NCI-H2196 treated with DMSO at 0.1 percent for 48 hours (cell line): Measurements from ENCODE around the gene RGS19.
A peak's percentile ranks its signal among the peaks of the same experiment; 100 is the strongest.

ENCODE experiments used
- DNase-seq: peaks from one replicate; lab custom pipeline; 2025; ENCODE audit not compliant: unreplicated experiment; lab: John Stamatoyannopoulos, UW

RGS19 gene

DNA sequence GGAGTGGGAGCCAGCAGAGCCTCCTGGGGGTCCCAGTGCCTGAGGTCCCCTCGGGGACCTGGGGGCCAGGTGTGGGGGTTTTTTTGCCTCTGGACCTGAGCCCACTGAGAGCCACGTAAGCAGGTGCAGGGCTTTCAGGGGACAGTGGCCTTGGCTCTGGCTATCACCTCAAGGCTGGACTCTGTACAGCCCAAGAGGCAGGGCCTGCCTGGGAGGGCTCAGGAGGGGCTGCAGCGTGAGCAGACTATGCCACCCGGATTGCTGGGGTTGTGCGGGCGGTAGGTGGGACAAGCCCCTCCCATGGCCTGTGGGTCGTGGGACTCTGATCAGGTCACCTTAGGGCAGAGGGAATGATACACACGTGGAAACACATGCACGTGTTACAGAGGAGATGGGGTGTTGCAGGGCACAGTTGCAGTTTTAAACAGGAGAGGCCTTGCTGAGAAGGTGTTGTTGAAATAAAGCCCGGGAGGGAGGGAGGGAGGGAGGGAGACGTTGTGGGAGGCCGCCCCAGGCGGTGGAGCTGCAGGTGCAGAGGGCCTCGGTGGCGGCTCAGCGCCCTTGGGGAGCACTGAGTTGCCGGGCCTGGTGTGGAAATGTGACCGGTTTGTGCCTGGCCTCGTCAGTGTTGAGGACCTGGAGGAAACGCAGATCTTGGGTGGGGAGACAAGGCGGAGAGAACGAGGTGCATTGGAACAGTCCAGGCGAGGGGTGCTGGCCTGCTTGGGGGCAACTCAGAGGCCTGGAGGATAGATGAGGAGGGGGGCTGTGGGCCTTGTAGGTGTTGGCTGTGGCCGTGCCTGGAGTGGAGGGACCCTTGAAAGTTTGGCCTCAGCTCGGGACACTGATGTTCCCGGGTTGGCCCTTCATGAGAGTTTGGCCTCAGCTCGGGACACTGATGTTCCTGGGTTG lies 14.0 kb downstream of the RGS19 start:
- no peak for DNase-seq

DNA sequence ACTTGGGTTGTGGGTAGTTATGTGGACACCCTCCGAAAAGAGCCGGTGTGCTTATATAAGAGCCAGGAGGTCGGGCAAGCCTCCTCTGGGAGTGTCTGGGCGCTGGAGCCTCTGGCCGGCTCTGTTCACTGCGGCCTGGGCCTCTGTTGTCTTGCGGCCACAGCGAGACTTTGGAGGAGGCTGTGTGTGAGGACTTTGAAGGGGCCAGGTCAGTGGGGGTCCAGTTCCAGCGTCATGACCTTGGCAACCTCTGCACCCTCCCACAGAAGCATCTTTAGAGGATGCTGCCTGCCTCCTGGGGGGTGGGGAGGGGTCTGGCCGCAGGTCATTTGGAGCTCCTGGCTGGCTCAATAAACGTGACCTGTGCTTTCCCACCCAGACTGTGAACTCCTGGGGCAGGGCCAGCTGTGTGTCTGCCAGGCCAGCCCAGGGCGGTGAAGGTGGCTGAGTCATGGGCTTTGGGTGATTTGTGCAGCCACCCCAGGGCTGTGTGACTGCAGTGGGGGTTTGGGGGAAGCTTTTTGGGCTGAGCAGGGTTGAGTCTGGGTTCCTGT lies 15.1 kb downstream of the RGS19 start:
- no peak for DNase-seq

DNA sequence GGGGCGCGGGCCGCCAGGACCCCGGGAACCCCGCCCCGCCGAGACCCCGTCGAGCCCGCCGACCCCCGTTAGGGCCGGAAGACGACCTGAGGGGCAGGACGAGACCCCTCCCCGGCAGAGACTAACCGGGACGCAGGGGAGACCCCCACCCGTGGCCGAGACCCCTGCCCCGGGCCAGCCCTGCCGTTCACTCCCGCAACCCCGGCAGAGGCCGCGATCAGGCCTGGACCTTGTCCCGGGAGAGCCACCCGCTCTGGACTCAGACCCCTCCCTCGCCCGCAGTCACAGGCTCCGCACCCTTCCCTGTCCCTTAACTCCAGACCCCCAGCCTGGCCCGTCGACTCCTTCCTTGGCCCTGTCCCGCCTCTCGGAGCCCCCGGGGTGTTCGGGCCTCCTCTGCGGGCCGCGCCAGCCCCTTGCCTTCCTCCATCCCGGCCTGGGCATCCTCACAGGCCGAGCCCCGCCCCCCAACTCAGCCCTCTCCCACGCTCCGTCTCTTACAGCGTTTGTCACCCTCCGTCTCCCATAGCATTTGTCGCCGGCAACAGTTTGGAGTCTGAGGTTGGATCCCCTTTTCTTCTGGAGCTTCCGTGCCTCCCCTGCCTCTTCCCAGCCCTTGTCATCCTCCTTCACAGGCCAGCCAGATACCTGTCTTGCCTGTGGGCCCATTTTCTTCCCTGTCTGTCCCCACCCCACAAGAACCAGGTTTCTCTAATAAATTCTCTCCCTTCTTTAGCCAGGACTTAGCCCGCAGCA lies 15.8 kb downstream of the RGS19 start:
- DNase-seq = no peak

DNA sequence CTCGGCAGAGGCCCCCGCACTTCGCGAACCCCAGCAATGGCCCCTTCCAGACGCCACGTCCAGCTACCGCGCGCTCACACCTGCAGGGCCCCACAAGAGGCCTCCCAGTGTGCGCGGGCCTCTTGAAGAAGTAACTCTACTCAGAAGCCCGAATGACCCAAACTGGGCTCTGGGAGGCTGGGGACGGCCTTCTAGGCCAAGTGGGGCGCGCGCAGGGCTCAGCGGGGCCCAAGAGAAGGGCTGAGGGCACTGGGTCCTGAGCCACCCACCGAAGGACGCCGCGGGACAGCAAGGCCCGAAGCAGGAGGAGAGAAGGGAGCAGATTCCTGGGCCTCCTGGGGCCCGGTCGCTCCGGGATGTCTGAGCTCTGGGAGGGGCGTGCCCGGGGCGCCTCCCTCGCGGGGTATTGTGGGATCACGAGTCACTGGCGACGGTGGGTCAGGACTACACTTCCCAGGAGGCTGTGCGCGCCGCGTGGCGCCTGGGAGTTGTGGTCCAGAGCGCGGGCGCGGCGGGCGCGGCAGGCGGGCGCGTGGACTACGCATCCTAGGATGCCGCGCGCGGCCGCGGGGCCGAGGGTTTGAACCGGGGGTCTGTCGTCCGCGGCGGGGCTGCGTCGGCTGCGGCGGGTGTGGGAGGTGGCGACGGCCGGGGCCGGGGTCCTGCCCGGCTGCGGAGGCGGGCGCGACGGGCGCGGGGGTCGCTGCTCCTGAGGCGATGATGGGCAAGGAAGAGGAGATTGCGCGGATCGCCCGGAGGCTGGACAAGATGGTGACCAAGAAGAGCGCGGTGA lies 16.5 kb downstream of the RGS19 start, which contains the start of gene TCEA2:
TCEA2 (plus strand) TSS at position 603 of the 793 bp plus-strand sequence; CDS start at position 718, 115 bp downstream.
- DNase-seq = peak; percentile 91

DNA sequence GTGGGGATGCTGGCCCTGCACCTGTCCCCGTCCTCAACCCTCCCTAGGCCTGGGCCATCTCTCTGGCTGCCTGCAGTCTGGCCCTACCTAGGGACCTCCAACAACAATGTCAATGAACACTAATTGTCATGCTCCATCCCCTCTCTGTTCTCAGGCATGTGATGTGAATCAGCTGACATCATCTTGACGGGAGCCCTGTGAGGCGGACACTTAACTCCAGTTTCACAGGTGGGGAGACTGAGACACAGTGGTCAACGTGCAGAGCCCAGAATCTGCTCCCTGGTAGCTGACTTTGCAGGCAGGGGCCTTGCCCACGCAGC lies 17.1 kb downstream of the RGS19 start:
- no peak for DNase-seq

DNA sequence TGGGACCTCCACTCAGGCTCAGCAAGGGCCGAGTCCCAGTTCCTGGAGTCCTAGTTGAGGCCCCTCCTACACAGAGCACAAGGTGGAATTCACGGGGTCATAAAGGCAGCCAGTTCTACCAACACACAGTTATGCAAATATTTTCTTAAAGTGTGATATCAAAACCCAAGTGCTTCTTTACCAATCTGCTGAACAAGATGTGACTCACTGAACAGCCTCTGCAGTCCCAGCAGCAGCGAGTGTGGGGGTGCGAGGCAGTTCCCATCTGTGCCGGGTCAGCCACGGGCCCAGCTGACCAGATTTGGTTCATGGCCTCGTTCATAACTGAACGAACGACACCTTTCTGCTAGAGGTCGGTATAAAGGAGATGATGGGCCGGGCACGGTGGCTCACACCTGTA lies 20.8 kb downstream of the RGS19 start:
- DNase-seq = no peak

DNA sequence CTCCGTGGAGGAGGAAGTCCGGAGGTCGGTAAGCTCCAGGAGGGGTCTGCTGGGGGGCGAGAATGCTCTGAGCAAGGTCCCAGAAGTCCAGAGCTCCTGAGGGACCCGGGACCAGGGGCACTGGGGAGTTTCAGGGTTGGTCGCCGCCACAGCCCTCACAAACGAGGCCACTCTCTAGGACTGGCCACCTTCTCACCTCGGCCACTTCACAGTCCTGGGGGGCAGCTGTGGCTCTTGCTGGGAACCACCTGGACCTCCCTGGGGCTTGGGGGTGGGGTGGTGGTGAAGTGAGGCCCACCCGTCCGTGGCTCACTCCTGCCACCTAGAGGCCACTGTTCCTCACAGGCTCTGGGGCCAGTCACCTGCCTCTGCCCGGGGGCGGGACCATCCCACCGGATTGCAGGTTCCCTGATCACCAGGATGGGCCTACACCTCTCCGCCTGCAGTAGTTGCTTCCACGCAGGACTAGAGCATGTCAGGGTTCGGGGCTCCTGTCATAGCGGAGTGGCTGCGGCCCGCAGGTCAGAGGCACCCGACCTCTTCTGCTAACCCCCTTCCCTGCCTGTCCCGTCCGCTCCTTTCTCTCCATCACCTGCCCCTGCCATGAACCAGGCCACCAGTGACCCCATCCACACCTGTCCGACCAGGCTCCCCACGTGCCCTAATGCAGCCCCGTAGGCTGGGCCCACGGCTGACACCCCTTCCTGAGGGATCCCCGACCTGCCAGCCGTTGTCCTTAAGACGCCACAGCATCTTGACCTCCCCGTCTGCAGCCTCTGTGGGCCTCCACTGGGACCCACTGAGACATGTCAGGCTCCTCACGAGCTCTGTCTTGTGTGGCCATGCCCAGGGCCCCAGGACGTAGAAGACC lies 21.5 kb downstream of the RGS19 start:
- DNase-seq = peak; percentile 34

DNA sequence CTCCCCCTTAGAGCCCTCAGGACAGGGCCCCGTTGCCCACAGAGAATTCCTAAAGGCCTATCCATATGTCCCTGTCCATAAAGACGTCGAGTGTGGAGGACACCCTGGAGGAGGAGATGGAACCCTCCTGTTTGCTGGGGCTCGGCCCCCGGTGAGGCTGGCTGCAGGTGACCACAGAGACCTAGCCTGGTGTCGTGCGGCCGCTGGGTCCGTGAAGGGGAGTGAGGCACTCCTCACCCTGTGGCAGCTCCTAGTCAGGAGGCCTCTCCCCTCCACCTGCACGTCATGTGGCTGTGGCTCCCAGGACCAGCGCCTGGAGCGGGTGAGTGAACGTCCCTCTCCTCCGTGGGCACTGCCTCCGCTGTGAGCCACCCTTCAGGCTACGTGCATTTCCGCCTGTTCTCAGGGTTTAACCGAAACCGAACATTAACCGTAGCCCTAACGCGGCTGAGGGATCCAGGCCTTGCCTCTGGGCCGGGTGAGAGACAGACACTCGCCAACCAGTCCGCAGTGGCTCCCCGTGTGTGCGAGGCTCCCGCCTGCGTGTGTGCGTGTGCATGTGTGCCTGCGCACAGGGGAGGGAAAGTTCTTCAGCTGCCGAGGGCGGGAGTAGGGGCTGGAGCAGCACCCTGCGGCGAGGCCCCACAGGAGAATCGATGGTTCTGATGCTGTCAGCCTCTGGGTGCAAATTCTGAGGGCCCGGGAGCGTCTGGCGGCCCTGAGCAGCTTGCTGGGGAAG lies 22.3 kb downstream of the RGS19 start:
- DNase-seq = no peak

DNA sequence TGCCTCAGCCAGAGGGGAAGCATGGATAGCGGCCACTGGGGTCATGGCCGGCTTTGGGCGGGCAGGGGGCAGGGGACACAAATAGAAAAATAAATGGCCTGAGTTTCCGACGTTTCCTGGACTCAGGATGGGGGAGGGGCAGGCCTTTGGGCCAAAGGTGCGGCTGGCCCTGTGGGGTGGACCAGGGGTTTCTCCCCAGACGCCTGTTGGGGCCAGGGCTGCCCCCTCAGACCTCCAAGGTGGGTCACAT lies 22.8 kb downstream of the RGS19 start:
- no peak for DNase-seq

DNA sequence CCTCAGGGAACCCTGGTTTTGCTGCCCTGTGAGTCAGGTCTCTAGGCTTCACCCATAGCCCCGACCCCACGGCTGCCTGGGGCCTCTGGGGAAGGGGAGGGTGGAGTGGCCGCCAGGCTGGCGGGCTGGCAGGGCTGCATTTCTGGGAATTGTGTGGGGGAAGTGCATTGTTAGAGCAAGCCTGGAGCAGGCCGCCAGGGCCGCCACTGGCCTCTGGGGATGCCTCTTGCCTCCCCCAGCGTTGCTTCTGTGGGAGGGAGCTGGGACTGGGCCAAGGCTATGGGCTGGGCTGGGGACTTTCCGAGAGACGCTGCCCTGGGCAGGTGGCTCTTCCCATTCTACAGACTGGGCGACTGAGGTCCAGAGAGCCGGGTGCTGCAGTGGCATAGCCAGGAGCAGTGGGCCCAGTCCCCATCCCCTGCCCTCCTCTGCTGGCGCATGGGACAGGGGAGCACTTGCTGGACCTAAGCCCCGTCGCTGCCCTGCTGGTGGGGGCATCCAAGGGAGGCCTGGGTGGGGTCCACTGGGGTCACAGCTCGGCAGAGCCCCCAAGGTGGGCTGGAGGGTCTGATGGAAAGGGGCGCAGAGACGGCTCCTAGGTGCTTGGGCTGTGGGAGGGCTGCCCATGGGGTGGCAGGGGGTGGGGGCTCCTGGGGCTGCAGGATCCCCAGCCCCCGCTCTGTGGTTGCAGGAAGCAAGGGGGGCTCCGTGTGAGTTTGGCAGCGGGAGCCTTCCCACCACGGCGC lies 23.3 kb downstream of the RGS19 start:
- DNase-seq = no peak

DNA sequence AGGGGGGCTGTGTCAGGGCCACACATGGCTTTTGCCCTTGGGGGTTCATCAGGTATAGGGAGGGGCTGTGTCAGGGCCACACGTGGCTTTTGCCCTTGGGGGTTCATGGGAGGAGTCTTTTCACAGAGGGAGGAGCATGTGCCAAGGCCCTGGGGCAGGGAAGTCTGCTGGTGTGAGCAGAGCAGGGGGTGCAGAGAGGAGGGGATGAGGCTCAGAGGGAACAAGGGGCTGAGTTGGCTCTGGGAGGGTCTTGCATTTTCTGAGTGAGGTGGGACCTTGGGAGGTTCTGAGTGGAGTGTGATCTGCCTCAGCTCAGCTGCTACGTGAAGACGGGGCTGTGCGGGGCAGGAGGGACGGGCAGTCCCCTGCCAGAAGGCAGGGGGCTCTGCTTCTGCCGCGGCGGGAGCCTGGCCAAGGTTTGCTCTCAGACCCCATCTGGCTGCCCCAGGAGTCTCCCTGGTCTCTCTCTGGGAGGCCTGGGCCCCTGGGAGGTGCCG lies 23.9 kb downstream of the RGS19 start:
- DNase-seq = no peak

DNA sequence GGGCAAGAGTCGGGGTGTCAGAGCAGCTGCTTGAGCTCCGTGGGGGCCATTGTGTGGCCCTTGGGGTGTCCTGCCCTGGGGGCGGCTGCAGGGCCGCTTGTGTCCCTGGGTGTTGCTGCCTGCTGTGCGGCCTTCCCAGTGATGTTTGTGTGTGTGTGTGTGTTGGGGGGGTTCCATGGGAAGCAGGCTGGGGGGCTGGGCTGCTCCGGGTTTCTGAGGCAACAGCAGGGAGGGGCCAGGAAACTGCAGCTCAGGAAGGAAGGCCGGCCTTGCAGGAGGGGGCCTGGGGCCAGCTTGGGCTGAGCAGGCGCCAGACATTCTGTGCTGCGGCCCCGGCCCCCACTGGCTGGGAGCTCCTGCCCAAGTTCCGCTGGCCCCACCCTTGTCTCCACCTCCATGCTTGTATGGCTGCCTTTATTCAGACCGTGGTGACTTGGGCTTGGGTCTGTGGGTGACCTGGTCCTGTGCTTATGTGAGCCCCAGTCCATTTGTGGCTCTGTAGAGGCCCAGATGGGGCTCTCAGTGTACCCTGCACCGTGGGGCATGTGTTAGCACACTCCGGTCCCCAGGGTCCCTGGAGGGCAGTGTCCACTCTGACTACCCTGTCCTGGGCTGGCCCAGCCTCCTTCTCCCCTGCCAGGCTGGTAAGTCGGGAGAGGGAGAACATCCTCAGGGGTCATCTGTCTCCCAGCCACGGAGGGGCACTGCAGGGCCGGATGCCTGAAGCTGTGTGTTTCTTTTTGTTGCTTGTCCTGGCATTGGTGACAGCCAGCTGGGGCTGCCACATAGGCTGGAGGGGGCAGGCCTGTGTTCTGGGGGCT lies 25.3 kb downstream of the RGS19 start:
- no peak for DNase-seq

DNA sequence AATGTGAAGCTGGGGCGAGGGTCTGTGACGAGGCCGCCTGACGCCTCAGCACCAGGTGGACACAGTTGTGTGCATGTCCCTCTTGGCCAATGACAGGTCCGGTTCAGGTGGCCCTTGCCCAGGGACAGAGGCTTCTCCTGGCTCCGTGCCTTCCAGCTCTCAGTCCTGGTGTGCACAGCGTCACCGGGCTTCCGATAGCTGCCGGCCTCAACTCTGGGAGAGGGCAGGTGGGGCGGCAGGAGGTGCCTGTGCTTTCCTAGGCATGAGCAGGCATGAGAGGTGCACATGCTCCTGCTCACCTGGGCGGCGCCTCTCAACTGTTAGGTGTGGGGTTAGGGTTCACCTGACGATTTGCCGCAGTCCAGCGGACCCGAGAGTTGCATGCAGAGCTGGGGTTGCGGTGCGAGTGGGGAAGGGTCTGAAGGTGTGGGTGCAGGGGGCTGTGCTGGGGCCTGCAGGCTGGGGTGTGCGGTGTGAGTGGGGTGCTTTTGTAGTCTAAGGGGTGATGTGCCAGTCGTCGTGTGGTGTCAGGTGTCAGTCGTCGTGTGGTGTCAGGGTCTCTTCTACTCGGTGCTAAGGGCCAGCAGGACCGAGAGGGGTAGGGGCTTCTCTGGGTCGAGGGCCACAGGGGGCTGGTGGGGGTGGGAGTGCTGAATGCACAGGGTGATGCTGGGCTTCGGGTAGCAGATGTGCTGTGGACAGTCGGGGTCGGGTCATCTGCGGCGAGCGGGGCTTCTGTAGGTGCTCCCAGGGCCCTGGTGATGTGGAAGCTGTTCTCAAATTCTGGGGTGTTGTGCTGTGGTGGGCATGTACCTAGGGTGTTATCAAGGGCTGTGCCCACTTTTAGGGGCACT lies 26.1 kb downstream of the RGS19 start:
- DNase-seq = no peak

DNA sequence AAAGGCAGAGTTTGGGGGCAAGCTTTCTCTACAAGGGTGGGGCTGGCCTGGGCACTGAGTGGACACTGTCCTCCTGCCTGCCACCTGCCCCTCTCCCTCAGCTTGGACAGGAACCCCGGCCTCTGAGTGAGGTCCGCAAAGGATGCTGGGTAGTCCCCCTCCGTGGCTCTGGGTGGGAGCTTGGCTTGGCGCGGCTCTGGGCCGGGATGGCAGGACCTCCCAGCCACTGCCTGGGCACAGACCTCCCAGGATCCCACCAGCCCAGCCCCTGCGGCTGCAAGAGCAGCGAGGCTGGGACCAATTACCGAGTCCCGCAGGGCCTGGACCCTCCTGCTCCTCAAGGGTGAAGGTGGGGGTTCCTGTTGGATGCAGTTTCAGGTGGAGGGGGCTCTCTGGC lies 27.0 kb downstream of the RGS19 start:
- no peak for DNase-seq

DNA sequence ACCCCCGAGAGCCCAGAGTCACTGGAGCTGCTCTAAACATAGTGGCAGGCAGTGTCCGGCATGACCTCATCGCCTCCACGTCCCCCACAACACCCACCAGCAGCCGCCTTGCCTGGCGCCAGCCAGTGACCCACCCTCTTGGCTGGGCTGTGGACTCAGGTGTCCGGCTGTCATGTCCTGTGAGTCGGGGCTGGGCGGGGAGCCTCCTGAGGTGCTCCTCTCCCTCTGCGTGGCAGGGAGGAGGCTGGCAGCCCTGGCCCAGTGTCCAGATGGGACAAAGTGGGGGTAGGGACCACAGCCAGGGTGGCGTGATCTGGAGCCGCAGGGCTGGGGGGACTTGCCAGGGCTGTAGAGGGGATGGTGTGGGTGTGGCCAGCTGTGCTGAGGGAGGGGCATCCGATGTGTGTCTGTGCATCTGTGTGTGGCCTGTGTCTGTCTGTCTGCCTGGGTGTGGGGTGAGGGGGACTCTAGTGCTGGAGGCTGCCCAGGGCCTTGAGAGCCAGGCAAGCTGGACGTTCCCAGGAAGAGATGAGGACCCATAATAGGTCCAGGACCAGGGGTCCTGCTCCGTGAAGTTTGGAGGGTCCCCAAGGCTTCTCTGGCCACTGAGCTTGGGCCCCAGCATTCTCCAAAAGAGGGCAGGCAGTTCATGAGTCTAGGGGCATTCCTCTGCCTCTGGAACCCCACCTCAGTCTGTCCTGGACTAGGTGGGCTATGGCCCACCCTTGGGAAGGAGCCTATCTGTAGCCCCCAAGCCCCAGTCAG lies 27.6 kb downstream of the RGS19 start:
- DNase-seq = no peak

DNA sequence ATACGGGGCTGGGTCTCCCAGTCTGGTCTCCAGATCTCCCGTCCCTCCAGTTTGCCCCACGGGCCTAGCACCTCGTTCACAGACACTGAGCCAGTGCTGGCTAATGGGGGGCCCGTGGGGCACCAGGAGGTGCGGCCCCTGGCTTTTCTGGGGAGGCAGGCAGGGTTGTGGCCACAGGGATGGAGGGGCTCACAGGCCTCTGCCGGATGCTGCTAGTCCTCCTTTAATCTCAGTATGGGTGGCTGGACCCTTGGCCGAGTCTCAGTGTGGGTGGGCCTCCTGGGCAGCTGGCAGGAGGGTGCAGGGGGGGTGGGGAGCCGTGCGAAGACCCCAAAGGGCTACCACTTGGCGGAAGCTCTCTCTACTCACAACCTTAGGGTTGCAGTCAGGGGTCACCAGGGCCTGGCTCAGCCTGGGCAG lies 28.3 kb downstream of the RGS19 start:
- no peak for DNase-seq
